Stimulated activated CD8-positive, alpha-beta memory T cell treated with anti-CD3 and anti-CD28 coated beads, Interleukin-15, amount 100 ng/mL, for 4 hours (primary cell): Measurements from ENCODE around the gene MFF.

Experiments
- DNase-seq, 2 donors: peaks; one replicate each; pipeline ENCODE4 v3.0.0-alpha.2; 2020; ENCODE audit warnings: low read depth in 2 of 2

MFF gene, protein sequence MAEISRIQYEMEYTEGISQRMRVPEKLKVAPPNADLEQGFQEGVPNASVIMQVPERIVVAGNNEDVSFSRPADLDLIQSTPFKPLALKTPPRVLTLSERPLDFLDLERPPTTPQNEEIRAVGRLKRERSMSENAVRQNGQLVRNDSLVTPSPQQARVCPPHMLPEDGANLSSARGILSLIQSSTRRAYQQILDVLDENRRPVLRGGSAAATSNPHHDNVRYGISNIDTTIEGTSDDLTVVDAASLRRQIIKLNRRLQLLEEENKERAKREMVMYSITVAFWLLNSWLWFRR

DNA sequence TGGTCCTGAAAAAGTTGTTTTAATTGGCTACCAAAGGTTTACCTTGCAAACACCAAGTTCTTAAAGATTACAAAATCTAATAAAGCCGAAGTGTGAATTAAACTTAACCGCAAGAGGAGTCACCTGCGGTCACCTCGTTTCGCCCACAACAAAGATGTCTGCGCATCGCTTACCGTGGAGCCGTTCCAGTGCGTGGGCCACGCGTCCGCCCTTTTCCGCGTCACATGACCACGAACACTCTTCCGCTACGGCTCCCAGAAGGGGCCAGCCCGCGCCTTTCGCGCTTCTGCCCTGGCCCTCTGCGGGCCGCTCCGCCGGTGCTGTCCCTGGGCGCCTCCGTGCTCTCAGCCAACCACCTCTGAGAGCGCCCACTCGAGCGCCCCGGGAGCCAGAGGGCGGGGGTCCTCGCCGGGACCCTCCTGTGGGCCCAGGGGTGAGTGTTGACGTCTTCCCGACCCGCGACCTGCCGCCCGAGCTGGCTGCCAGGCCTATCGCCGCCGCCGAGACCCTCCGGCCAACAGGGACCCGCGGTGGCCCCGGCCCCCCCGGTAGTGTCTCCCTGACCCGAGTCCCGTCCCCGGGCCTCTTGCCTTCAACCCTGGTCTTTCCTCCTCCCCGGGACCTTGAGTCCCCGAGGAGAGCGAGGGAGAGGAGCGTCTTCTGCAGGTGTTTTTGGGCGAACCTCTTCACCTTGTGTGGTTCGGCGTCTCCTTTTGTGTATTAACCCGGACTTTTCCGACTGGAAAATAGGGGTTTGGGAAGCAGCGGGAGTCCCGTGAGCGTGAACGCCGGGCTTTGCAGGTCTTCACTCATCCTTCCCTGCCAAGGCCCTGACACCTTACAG is at the start of gene MFF:
MFF (plus strand) TSS at position 257 of the 844 bp plus-strand sequence. CDS start 5,415 bp downstream, outside the sequence.
- peak; percentile 85 to 92 for DNase-seq

DNA sequence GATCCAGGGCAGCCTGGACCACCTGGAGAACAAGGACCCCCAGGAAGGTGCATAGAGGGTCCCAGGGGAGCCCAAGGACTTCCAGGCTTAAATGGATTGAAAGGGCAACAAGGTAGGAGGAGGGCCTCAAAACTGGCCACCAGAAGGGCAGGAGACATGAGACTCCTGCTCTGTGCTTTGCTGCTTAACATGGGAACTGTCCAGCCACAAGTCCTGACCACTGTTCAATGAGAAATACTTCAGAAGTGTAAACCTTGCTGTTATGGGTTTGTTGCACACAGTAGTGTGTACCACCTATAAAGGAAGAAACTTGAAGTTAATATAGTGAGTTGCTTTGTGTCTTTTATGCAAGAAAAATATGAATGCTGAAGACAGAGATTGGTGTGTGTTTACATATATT is 44.2 kb upstream of the MFF start:
- no peak for DNase-seq

DNA sequence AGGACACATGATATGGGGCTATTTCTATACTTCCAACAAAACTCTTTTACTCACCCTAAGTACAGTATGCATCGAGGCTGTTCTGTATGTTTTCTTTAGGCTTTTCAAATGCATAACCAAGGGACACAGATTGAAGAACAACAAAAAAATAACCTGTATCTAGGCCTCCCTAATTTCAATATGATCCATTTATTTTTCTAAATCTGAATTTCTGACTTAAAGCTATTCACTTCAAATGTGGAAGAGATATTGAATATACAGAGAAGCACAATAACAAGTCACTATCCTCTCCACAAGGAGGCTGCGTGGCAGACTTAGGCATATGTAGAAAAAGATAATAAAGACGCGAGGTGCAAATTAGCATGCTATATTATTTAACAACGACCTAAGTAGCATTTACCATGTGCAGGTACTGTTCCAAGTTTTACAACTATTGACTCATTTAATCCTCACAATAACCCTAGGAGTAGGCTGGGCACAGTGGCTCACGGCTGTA is 39.3 kb upstream of the MFF start:
- DNase-seq = no peak

DNA sequence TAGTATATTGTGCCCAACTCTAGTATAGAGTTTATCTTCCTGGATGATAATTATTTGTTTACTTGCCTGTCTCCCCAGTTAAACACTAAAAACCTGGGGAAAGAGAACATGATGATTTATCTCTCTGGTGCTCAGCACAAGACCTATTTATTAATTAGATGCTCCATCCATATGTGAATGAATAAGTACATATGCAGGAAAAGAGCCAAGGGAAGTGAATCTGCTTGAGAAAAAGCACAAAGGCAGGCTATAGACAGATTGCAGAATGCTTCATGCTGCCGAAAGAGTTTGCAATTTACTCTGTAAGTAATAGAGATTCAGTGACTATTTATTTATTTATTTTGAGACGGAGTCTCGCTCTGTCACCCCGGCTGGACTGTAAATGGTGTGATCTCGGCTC is 37.3 kb upstream of the MFF start:
- no peak for DNase-seq

DNA sequence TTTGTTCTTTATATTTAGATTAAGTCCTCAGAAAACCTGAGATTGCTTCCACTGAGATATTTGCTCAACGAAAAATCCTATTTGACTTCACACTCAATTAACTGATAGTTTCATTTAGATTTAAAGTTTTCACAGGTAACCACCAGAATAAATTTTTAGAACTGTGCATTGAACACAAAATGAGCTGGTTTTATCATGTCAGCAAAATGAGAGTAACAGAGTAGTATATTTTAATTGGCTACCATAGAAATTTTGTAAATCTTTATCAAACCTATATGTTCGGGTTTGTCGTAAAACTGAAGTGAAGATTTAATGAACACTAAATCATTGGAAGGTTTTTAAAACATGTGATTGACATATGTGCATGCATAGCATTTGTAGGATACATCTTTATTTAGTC is 32.7 kb upstream of the MFF start:
- DNase-seq = no peak

DNA sequence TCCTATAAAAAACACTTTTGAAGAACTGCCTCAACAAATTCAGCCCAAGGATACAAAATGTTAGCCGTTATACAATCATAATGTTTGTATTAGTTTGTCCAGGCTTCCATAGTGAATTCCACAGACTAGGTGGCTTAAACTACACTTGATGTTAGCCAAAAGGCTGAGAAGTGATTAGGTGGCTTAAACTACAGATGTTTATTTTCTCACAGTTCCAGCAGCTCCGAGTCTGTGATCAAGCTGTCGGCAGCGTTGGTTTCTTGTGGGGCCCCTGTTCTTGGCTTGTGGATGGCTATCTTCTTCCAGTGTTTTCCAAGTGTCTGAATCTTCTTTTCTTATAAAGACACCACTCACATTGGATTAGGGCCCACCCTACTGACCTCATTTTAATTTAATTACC is 31.5 kb upstream of the MFF start:
- DNase-seq = no peak

DNA sequence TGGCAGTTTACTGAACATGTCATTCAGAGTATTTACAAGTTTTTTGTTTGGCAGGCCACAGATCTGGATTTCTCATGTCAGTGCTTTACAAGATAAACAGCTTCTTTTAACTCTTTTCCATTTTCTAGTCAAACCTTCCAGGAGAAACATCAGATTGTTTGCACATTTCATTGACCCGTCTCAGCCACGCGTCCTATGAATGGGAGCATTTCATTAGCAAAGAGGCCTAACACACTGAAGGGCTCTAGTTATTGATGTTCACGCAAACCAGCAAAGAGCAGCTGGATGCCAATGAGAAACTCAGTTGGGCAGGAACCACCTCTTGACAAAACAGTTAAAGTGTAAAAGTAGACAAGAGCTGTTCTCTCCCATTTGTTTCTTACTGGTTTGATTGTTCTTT is 29.2 kb upstream of the MFF start:
- no peak for DNase-seq

DNA sequence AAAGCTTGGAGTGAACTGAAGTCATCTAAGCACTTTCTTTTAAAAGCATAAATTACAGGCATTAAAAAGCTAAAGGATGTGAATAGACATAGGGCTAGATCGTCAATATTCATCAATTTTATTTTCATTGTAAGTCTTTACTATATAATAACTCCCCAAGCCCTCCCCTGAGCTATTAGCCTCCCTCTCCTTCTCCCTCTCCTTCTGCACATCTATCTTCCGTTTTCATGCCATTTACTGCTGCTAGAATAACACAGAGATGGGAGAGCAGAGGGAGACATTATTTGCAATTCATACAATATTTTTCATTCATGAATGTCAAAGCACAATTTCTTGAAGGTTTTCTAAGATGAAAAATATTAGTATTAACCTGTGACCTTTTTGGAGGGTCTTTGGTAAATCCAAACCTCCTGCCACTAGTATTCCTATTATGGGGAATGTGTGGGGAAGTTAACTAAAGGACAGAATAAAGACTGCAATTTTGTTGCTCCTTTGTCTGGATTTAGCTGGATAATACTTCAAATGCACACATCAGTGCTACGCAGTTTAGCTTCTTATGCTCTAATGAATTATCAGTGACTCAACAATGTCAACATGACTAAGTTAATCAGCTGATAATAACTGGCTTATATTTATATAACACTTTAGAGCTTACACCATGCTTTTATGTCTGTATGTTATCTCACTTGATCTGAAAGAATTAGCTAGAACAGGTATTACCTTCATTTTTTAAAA is 28.2 kb upstream of the MFF start:
- DNase-seq = no peak

DNA sequence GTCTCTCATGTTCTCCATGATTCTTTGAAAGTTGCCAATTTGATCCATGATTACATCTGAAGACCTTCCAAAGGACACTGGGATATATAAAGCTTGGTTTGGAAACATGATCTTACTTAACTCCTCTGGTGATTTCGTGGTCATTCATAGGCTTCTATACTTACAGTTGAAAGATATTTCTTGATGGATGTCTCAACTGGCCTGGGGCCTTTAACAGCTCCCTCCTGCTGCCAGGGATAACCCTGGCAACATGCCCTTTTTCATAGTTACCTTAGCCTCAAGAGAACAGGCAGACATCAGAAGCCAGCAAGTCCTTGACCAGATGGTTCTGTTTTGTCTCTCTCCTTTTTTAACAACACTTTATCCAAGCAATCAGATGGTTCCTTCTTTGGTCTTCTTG is 23.5 kb upstream of the MFF start:
- no peak for DNase-seq

DNA sequence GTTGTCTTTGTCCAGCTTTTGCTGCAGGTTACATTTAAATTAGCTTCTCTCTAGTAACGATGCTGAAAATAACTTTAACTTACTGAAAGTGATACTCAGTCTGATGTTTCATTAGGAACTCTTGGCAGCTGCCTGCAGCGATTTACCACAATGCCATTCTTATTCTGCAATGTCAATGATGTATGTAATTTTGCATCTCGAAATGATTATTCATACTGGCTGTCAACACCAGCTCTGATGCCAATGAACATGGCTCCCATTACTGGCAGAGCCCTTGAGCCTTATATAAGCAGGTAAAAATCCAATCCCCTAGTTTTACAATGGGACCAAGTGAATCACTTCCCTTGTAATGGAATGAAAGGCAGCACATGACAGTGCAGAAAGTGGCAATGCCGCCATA is 16.3 kb upstream of the MFF start:
- DNase-seq = no peak

DNA sequence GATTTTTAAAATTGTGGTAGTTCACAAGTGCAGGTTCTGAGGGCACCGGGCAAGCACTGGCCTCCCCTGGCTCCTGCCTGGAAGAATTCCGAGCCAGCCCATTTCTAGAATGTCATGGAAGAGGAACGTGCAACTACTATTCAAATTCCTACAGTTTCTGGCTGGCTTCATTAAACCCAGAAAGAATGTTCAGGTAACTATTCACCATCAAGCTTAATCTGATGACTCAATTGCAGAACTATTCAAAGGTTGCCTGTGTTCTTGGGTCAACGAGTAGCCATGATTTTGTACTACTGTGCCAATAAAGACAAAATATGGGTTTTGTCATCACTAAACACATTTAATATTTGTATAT is 14.3 kb upstream of the MFF start:
- DNase-seq = no peak

DNA sequence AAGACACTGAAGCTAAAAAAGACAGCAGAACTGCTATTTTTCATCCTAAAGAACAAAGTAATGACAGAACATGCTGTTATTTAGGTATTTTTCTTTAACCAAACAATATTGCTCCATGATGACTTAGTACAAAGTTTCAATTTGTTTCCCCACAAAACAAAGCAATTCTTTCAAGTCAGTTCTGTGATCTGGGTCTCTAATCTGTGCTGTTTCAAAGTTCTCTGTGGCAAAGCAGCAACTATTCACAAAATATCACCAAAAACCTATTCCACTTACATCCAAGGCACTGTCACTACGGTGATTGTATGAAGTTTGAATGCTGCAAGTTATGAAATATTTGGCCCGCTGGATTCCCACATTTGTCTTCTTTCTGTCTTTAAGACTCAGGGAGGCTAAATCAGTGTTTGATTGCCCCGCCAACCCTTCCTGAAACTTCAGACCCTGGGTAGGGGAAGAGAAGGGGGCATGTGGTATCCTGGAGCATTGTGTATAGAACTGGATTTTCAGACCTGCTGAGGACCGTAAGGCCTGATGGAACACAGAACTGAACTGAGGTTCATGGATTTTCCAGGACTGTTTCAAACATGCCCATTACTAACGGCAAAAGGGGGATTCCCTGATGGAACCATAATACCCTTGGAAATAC is 13.1 kb upstream of the MFF start:
- DNase-seq = no peak

DNA sequence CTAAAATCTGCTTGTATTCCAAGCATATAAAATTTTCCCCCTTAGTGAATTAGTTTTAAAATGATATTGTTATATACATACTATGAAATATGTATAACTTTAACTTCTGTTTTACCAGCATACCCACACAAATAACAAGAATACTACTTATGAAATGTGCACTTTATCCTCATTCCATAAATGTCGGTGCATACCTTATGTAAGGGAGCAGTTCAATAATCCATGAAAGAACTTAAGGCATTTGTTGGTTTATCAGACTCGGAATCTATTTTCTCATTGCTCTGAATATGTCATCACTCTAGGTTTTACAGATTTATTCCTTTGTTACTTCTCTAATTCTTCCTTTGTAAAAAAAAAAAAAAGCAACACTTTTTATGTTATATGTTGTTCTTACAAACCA is 12.5 kb upstream of the MFF start:
- no peak for DNase-seq

DNA sequence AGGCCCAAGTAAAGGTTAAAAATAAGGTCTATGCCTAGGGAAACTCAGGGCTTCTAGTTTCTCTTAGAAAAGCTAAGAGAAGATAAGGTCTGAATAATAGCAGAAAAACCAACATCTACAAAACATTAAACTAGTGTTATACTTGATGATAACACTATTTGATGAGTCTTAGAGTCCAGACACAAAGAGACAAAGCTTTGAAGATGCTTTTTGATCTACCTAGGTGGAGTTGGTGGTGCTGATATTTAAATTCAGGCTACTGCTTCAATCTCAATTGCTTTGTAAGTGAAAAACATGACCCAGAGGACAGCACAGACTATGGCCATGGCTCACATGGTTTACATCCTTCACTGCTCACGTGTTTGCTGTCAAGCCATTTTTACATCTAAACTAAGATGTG is 11.7 kb upstream of the MFF start:
- no peak for DNase-seq

DNA sequence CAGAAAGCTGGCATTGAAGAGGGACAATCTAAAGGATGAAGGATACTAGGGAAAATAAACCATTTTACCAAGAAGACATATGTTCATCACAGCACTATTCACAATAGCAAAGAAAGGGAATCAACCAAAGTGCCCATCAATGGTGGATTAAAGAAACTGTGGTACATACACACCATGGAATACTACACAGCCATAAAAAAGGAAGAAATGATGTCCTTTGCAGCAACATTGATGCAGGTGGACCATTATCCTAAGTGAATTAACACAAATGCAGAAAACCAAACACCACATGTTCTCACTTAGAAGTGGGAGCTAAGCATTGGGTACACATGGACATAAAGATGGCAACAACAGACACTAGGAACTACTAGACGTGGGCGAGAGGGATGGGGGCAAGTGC is 7.2 kb upstream of the MFF start:
- DNase-seq = no peak

DNA sequence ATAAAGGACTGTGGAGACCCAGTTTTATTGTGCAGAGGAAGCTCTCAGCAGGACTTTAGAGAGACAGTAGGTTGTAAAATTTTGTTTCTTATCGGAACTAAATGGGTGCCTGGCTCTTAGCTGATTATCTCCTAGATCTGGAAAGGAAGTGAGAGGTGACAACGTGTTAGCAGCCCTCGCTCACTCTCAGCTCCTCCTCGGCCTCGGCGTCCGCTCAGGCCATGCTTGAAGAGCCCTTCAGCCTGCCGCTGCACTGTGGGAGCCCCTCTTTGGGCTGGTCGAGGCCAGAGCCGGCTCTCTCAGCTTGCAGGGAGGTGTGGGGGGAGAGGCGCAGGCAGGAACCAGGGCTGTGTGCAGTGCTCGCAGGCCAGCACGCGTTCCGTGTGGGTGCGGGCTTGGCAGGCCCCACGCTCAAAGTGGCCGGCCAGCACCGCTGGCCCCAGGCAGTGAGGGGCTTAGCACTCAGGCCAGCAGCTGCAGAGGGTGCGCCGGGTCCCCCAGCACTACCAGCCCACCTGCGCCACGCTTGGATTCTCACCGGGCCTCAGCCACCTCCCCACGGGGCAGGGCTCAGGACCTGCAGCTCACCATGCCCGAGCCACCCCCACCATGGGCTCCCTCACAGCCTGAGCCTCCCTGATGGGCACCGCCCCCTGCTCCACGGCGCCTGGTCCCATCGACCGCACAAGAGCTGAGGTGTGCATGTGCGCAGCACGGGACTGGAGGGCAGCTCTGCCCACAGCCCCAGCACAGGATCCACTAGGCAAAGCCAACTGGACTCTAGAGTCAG is 4.6 kb upstream of the MFF start:
- DNase-seq = no peak

DNA sequence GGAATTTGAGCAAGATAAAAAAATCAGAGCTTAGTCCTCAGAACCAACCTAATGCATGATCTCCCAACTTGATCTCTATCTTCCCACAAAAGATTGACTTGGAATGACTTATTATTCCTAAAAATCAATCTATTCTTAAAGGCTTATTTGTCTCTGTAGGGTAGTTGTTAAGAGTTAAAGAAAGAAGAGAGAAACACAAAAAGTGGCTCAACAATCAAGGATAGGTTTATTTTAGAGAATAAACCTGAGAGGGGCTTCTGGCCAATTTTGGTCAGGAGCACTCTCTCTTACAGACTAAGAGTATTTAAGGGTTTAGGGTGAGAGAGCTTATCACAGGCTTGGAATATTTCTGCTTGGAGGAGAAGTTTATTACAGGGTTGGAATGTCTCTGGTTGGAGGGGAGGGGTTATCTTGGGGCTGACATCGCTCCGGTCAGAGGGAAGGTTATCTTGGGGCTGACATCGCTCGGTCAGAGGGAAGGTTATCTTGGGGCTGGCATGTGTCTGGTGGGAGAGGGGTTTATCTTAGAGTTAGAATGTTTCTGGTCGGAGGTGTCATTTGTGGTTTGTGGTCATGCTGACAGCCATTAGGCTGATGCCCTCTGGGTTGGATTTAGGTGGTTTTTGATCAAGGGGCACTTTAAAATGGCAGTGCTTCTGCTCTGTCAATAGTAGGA is 2.4 kb upstream of the MFF start:
- DNase-seq = no peak

DNA sequence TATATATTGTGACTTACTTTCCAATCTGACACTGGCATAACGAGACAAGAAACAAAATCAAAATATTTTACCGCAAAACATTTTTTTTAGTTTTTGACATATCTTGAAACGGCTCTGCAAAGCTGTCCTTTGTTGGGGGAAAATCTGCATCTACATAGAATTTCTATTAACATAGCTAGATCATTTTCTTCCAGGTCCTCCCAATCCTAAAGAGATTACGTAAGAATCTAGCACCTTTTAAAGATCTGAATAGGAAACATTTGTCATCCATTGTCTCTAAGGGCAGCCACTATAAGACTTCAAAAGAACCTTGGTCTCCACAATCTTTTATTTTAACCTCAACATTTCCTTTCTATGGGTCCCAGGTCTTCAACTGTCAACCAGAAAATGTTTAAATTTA is 1.2 kb upstream of the MFF start:
- DNase-seq = no peak

DNA sequence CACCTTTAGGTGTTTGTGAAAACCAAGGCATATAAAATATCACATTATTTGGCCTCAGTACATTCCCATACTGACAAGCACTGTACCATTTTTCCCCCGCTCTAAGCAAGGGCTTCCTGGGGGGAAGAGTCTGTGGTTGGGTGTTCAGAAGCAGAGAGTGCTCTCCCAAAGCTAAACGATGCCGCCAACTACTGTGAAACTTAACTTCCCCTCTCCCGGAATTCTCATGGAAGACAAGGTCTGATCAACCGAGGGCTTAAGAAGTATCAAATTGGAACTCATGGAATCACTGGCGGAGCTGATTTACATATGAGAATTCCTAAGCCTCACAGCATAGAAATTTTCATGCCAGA is 433 bp upstream of the MFF start:
- DNase-seq = no peak

DNA sequence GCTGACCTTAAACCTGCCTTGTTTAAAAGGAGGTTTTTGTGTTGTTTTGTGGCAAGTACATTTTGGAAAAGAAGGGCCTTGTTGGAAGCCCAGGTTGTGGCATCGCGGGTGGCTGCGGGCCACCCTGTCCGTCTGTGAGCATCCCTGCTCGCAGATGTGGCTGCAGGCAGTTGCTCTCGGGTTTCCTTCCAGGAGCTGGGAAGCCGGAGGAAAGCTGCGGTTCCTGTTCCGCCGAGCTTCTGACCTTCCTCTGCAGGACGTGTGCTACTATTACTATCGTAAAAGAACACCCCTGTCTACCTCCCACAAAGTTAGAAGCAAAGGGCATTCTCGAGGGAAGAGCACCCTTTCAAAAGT is 766 bp downstream of the MFF start:
- DNase-seq = no peak

DNA sequence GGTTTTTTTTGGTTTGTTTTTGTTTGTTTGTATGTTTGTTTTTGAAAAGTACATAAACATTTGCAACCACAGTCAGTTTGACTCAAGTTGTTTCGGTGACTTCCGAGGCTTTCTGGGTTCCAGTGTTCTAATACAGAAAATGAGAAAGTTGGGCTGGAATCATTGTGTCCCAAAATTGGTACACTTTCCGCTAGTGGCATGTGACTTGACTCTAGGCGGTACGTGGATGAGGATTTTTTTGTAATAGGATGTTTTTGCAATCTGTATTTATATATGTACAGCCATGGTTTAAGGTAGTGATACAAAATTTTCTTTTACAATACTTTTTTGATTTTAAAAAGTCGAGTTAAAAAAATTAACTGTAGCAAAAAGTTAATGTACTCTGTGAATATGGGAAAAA is 1.7 kb downstream of the MFF start:
- no peak for DNase-seq
